ENCODE results near the gene QSER1. TPM values are rescaled to one million over a fixed set of nuclear protein-coding genes. Genes with fewer than 3 reads are reported as not detected.

QSER1 gene
- total RNA-seq (17.2 and 17.7 TPM in 2 replicates), polyA plus RNA-seq (9.6 and 12.9 TPM in 2 replicates), polyA minus RNA-seq (ENCODE audit: low replicate concordance) (13.2 and 16.2 TPM in 2 replicates)
- polyA plus RNA-seq (2012) = 10.4 TPM in 2 replicates

GRCh38 chr11:32892355-32893092 is at the start of gene QSER1:
Gene QSER1, plus strand, starts transcription at chr11:32892811. Its CDS starts 315 bp downstream, at chr11:32893126.
- TF ChIP-seq, protein P1, sequence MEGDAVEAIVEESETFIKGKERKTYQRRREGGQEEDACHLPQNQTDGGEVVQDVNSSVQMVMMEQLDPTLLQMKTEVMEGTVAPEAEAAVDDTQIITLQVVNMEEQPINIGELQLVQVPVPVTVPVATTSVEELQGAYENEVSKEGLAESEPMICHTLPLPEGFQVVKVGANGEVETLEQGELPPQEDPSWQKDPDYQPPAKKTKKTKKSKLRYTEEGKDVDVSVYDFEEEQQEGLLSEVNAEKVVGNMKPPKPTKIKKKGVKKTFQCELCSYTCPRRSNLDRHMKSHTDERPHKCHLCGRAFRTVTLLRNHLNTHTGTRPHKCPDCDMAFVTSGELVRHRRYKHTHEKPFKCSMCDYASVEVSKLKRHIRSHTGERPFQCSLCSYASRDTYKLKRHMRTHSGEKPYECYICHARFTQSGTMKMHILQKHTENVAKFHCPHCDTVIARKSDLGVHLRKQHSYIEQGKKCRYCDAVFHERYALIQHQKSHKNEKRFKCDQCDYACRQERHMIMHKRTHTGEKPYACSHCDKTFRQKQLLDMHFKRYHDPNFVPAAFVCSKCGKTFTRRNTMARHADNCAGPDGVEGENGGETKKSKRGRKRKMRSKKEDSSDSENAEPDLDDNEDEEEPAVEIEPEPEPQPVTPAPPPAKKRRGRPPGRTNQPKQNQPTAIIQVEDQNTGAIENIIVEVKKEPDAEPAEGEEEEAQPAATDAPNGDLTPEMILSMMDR (conservative IDR thresholded peaks at IDR 0.05 in 1 of 2, IDR thresholded peaks at IDR 0.05 in 1 of 2; ENCODE audit: low read depth in 1 of 2, low read length in 2 of 2) = no peak
- TF ChIP-seq EZH2 (IDR thresholded peaks at IDR 0.05; ENCODE audit: low read length, missing control alignments) = no peak
- no peaks in the 10 kb centered on the region for H4K20me1 ChIP-seq (ENCODE audit: control insufficient read depth, extremely low read depth, insufficient read depth, low read length)
- DNase-seq (ENCODE audit: low read depth in 2 of 2) = peak; percentile 53 to 54

GRCh38 chr11:32843544-32843943 is 49.1 kb upstream of the QSER1 start:
- H3K27ac ChIP-seq (ENCODE audit: insufficient read depth, low read length) = no peak overlapping the region
- H3K4me1 ChIP-seq (ENCODE audit: control insufficient read depth, extremely low read depth, insufficient read depth, low read length) = no peaks in the 10 kb centered on the region
- H3K79me2 ChIP-seq (ENCODE audit: control insufficient read depth, insufficient read depth, low read length) = no peaks in the 10 kb centered on the region
- H3K4me3 ChIP-seq (replicated peaks in 1 of 4; ENCODE audit: control extremely low read depth in 1 of 4, insufficient read depth in 1 of 4, low read depth in 3 of 4, low read length in 4 of 4) = no peak overlapping the region
- no peaks in the 10 kb centered on the region for H3K9me3 ChIP-seq (ENCODE audit: control insufficient read depth, insufficient read depth, low read depth, low read length)
- H3K36me3 ChIP-seq (ENCODE audit: control insufficient read depth, insufficient read depth, low read length) = no peaks in the 10 kb centered on the region
- H3K9ac ChIP-seq (ENCODE audit: insufficient read depth, low read length) = no peak overlapping the region
- no peak for DNase-seq (ENCODE audit: low read depth in 2 of 2)
- TF ChIP-seq, protein P1 (conservative IDR thresholded peaks at IDR 0.05 in 1 of 2, IDR thresholded peaks at IDR 0.05 in 1 of 2; ENCODE audit: low read depth in 1 of 2, low read length in 2 of 2) = no peak
- TF ChIP-seq EZH2 (IDR thresholded peaks at IDR 0.05; ENCODE audit: low read length, missing control alignments) = no peak
- no peak overlapping the region for H3K4me2 ChIP-seq (ENCODE audit: extremely low read depth, insufficient read depth, low read length)
- no peaks in the 10 kb centered on the region for H3K27me3 ChIP-seq (ENCODE audit: control insufficient read depth, insufficient read depth, low read length)
- H2AFZ ChIP-seq (ENCODE audit: low read length) = no peak overlapping the region
- H4K20me1 ChIP-seq (ENCODE audit: control insufficient read depth, extremely low read depth, insufficient read depth, low read length) = no peaks in the 10 kb centered on the region

More at GRCh38 chr11:32892355-32893092, at the start of gene QSER1:
- Histone ChIP-seq H3K36me3 (ENCODE audit: control insufficient read depth, insufficient read depth, low read length) (no peaks in the 10 kb centered on the region), H3K9ac (ENCODE audit: insufficient read depth, low read length) (peak within 1 kb of the TSS; percentile 83), H3K27me3 (ENCODE audit: control insufficient read depth, insufficient read depth, low read length) (no peaks in the 10 kb centered on the region), H2AFZ (ENCODE audit: low read length) (peak within 1 kb of the TSS; percentile 14), H3K4me2 (ENCODE audit: extremely low read depth, insufficient read depth, low read length) (peak within 1 kb of the TSS; percentile 93), H3K9me3 (ENCODE audit: control insufficient read depth, insufficient read depth, low read depth, low read length) (no peaks in the 10 kb centered on the region), H3K4me1 (ENCODE audit: control insufficient read depth, extremely low read depth, insufficient read depth, low read length) (peaks cover 13% of the 10 kb centered on the region), H3K4me3 (replicated peaks in 1 of 4; ENCODE audit: control extremely low read depth in 1 of 4, insufficient read depth in 1 of 4, low read depth in 3 of 4, low read length in 4 of 4) (peak within 1 kb of the TSS; percentile 82 to 96 (median 90)), H3K27ac (ENCODE audit: insufficient read depth, low read length) (peak within 1 kb of the TSS; percentile 84), H3K79me2 (ENCODE audit: control insufficient read depth, insufficient read depth, low read length) (peaks cover 40% of the 10 kb centered on the region)

DNA sequence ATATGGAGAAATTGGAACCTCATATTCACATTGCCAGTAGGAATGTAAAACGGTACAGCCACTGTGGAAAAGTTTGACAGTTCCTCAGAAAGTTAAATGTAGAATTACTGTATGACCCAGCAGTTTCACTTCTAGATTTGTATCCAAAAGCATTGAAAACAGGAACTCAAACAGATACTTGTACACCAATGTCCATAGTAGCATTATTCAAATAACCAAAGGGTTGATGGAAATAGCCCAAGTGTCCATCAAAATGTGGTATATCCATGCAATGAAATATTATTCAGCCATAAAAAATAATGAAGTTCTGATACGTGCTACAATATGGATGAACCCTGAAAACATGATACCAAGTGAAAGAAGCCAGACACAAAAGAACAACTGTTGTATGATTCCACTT is 45.1 kb upstream of the QSER1 start:
- Histone ChIP-seq H3K9ac (ENCODE audit: insufficient read depth, low read length) (no peak overlapping the region), H3K79me2 (ENCODE audit: control insufficient read depth, insufficient read depth, low read length) (no peaks in the 10 kb centered on the region), H3K4me2 (ENCODE audit: extremely low read depth, insufficient read depth, low read length) (no peak overlapping the region), H3K27me3 (ENCODE audit: control insufficient read depth, insufficient read depth, low read length) (no peaks in the 10 kb centered on the region), H4K20me1 (ENCODE audit: control insufficient read depth, extremely low read depth, insufficient read depth, low read length) (no peaks in the 10 kb centered on the region), H3K9me3 (ENCODE audit: control insufficient read depth, insufficient read depth, low read depth, low read length) (no peaks in the 10 kb centered on the region), H3K4me3 (replicated peaks in 1 of 4; ENCODE audit: control extremely low read depth in 1 of 4, insufficient read depth in 1 of 4, low read depth in 3 of 4, low read length in 4 of 4) (no peak overlapping the region), H3K36me3 (ENCODE audit: control insufficient read depth, insufficient read depth, low read length) (no peaks in the 10 kb centered on the region), H3K27ac (ENCODE audit: insufficient read depth, low read length) (no peak overlapping the region), H3K4me1 (ENCODE audit: control insufficient read depth, extremely low read depth, insufficient read depth, low read length) (no peaks in the 10 kb centered on the region), H2AFZ (ENCODE audit: low read length) (no peak overlapping the region)
- TF ChIP-seq EZH2 (IDR thresholded peaks at IDR 0.05; ENCODE audit: low read length, missing control alignments) = no peak
- TF ChIP-seq, protein P1 (conservative IDR thresholded peaks at IDR 0.05 in 1 of 2, IDR thresholded peaks at IDR 0.05 in 1 of 2; ENCODE audit: low read depth in 1 of 2, low read length in 2 of 2) = no peak
- DNase-seq (ENCODE audit: low read depth in 2 of 2) = no peak
